Measurements from ENCODE around the gene TCF7L2.
"Not testable (repeated sequence)": the region's sequence is repeated elsewhere in the genome, so short reads cannot be mapped to it uniquely, and the experiment has no call there.

The TCF7L2 gene

DNA sequence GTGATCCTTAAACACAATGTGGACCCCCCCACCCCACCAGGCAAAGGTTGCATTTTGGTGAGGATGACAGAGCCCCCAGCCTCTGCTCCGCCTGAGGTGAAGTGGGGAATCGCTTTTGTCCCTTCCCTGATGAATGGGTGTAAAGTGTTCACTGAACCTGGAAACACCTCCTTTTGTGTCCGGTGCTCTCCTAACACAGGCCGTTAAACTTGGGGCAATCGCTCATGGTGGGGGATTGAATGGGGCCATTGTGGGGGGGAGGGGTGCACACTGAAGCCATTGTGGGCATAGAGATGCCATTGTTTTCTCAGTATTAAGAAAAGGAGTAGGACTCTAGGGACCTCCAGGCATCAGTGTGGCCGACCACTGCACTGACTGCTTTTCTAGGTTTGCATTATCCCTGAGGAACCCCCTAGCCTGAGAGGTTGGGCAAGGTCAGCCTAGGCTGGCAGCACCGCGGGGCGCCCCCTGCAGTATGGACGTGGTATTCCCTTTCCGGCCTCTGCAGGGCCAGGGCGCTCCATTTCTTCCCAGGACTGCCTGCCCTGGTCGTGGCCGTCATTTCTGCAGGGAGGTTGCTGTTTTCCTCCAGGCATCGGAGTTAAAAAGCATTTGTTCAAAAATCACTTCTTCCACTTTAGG lies 158.3 kb downstream of the TCF7L2 start:
- ChIA-PET CTCF (no interaction called here), POLR2A (ENCODE audit: low non-redundant PET) (no interaction called here)
- DNase-seq (ENCODE audit: low spot score) = no peak
- peak overlapping the region; percentile 20; the same call in 1 of the 2 replicates for H3K27ac ChIP-seq
- TF ChIP-seq, protein P1, sequence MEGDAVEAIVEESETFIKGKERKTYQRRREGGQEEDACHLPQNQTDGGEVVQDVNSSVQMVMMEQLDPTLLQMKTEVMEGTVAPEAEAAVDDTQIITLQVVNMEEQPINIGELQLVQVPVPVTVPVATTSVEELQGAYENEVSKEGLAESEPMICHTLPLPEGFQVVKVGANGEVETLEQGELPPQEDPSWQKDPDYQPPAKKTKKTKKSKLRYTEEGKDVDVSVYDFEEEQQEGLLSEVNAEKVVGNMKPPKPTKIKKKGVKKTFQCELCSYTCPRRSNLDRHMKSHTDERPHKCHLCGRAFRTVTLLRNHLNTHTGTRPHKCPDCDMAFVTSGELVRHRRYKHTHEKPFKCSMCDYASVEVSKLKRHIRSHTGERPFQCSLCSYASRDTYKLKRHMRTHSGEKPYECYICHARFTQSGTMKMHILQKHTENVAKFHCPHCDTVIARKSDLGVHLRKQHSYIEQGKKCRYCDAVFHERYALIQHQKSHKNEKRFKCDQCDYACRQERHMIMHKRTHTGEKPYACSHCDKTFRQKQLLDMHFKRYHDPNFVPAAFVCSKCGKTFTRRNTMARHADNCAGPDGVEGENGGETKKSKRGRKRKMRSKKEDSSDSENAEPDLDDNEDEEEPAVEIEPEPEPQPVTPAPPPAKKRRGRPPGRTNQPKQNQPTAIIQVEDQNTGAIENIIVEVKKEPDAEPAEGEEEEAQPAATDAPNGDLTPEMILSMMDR (conservative IDR thresholded peaks at IDR 0.05; ENCODE audit: low read depth) = no peak; the same call in 1 of the 2 replicates

DNA sequence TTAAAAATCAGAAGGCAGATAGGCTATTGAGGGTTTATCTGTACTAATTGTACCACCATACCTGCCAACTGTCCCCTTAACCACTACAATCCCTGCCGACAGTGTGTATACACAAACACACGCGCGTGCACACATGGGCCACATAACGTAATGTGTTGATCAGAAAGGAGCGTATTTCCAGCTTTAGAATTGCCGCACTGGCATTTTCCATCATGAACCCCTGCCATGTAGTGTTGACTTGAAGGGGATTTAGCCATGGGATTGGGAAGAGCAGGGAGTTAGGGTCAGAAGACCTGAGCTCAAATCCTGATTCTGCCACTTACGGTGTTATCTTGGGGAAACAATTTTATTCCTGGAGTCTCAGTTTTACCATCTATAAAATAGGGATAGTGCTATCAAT lies 158.9 kb downstream of the TCF7L2 start:
- H3K27ac ChIP-seq = no peak overlapping the region
- DNase-seq (ENCODE audit: low spot score) = no peak
- CTCF ChIA-PET = no interaction called here
- POLR2A ChIA-PET (ENCODE audit: low non-redundant PET) = no interaction called here
- TF ChIP-seq, protein P1 (conservative IDR thresholded peaks at IDR 0.05; ENCODE audit: low read depth) = no peak

DNA sequence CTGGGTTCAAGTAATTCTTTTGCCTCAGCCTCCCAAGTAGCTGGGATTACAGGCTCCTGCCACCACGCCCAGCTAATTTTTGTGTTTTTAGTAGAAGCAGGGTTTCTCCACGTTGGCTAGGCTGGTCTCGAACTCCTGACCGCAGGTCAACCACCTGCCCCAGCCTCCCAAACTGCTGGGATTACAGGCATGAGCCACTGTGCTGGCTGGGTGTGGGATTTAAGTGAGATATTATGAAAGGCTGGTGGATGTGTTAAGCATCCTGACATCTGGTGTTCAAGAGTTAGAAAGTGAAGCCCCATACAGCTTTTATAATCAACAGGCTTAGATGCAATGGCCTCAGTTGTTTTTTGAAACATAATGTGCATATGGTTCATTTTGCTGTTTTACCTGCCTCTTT lies 159.4 kb downstream of the TCF7L2 start:
- peak overlapping the region; percentile 29; the same call in 1 of the 2 replicates for H3K27ac ChIP-seq
- DNase-seq (ENCODE audit: low spot score); POLR2A ChIA-PET (ENCODE audit: low non-redundant PET): not testable (repeated sequence)
- CTCF ChIA-PET = interaction anchor here (0.7 kb wide), 1 partner anchor 18 kb away, joined by 3 read pairs; no protein-coding TSS in a partner anchor

DNA sequence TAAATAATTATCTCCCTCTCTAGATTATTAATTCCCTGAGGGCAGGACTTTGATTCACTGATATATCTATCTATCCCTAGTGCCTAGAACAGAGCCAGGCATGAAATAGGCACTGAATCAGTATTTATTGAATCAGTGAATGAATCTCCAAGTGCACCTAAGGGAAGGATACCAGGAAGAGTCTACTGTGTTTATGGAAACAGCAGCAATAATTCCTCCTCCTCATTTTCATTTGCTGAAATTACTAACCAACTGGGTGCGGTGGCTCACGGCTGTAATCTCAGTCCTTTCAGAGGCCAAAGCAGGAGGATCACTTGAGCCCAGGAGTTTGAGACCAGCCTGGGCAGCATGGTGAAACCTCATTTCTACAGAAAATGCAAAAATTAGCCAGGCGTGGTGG lies 161.2 kb downstream of the TCF7L2 start:
- TF ChIP-seq, protein P1 (conservative IDR thresholded peaks at IDR 0.05; ENCODE audit: low read depth) = no peak
- H3K27ac ChIP-seq = peak overlapping the region; percentile 64
- DNase-seq (ENCODE audit: low spot score) = no peak
- CTCF ChIA-PET = interaction anchor here (0.7 kb wide), 1 partner anchor 108 kb away, joined by 3 read pairs; no protein-coding TSS in a partner anchor
- POLR2A ChIA-PET (ENCODE audit: low non-redundant PET) = no interaction called here

DNA sequence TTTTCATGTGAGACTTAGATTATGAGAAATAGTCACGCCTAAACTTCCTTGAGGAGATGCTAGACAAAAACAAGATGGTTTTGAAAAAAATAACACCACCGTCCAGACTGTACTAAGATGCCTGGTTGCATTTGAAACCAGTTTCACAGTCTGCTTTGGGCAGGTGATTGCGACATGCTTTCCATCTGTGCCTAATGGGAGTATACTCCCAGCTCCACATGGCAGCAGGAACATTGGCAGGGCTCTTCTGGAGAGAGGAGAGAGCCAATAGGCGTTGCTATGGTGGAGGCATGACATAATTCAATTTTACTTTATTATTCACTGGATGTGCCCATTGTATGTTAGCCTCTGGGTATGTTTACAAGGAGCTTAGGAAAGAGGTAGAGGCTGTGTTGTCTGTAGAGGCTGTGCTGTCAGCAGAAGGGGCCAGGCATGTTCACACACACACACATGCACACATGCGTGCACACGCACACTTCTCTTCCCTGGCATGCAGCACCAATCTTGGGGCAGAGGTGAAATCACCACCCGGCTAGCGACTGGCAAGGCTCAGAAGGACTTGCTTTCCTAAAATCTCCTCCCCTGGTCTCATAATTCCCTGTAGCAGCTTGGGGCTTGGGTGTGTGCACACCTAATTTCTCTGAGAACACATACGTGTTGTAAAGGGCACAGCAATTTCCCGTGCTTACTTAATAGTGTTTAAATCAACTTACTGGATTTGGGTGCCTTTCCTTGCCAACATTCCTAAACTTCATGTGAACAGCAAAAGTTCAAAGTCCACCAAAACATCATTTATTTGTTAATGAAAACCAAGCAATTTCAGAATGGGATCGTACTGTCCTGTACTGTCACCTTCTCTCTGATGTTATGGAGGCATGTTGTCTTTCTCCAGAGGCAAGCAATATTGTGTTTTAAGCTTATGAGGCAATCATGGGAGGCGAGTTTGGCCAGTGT lies 162.1 kb downstream of the TCF7L2 start:
- ChIA-PET POLR2A (ENCODE audit: low non-redundant PET) (no interaction called here), CTCF (interaction anchor here (0.7 kb wide), 1 partner anchor 108 kb away, joined by 3 read pairs; no protein-coding TSS in a partner anchor)
- TF ChIP-seq, protein P1 (conservative IDR thresholded peaks at IDR 0.05; ENCODE audit: low read depth) = no peak
- peak; percentile 26 for DNase-seq (ENCODE audit: low spot score)
- peak overlapping the region; percentile 64 for H3K27ac ChIP-seq

GRCh38 chr10:113113241-113113640 lies 163.2 kb downstream of the TCF7L2 start:
- POLR2A ChIA-PET (ENCODE audit: low non-redundant PET) = no interaction called here
- H3K27ac ChIP-seq = no peak overlapping the region
- no peak for DNase-seq (ENCODE audit: low spot score)
- TF ChIP-seq, protein P1 (conservative IDR thresholded peaks at IDR 0.05; ENCODE audit: low read depth) = no peak
- CTCF ChIA-PET = no interaction called here

Measured in RWPE1 (cell line).